ENCODE data around the gene CENPE. TPM values are rescaled to one million over a fixed set of nuclear protein-coding genes. Genes with fewer than 3 reads are reported as not detected.

Gene CENPE
- total RNA-seq, 2 donors from 2014 or later: 60.1 to 63.6 TPM

DNA sequence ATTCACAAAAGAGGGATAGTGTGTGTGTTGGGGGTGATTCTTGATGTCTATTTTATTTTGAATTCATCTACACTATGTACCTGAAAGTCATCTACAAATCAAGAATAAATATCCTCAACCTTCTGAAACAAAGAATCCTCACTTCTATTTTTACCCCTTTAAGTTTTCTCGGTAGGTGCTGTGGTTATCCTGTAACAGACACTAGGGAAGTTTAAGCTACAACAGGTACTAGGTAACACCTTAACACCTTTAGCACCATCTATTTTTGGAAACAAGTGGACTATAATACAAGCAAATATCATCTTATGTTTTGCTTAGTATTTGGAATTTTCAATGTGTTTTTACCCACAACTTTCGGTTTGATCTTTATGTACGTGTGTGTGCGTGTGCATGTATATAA is 86.5 kb downstream of the CENPE start:
- Mint-ChIP-seq H3K27me3 (ENCODE audit: low read depth) (no peaks in the 10 kb centered on the region), H3K4me3 (no peak overlapping the region), H3K4me1 (ENCODE audit: low read depth) (no peaks in the 10 kb centered on the region), H3K9me3 (no peaks in the 10 kb centered on the region), H3K27ac (no peak overlapping the region), H3K36me3 (ENCODE audit: insufficient read depth in 2 of 2) (peaks cover 6 to 19% of the 10 kb centered on the region in 2 donors)
- no peak for DNase-seq
- ATAC-seq (replicated peaks in 1 of 2): no peak

DNA sequence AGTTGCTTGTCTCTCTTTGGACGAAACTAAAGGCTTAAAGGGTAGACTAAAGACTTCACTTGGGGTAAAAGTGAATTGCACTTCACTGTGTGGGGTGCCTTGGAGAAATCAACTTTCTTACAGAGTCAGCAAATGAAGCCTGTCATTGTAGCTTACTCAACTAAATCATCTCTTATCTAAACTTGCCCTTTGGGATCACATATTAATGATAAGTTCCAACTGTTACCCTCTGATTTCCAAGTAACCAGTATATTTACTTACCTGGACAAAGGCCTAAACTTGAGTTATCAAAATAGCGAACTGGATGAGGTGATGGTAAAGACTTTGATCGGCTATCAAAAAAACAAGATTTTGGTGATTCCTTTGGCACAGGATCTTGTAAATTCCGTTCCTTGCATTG is 89.6 kb downstream of the CENPE start:
- H3K27me3 Mint-ChIP-seq (ENCODE audit: low read depth): no peaks in the 10 kb centered on the region
- H3K4me1 Mint-ChIP-seq (ENCODE audit: low read depth): peaks cover 4% of the 10 kb centered on the region
- DNase-seq (no peak), ATAC-seq (replicated peaks in 1 of 2) (no peak)
- no peaks in the 10 kb centered on the region for H3K9me3 Mint-ChIP-seq
- H3K4me3 Mint-ChIP-seq: no peak overlapping the region
- H3K27ac Mint-ChIP-seq: no peak overlapping the region
- peaks cover 6 to 19% of the 10 kb centered on the region in 2 donors for H3K36me3 Mint-ChIP-seq (ENCODE audit: insufficient read depth in 2 of 2)

DNA sequence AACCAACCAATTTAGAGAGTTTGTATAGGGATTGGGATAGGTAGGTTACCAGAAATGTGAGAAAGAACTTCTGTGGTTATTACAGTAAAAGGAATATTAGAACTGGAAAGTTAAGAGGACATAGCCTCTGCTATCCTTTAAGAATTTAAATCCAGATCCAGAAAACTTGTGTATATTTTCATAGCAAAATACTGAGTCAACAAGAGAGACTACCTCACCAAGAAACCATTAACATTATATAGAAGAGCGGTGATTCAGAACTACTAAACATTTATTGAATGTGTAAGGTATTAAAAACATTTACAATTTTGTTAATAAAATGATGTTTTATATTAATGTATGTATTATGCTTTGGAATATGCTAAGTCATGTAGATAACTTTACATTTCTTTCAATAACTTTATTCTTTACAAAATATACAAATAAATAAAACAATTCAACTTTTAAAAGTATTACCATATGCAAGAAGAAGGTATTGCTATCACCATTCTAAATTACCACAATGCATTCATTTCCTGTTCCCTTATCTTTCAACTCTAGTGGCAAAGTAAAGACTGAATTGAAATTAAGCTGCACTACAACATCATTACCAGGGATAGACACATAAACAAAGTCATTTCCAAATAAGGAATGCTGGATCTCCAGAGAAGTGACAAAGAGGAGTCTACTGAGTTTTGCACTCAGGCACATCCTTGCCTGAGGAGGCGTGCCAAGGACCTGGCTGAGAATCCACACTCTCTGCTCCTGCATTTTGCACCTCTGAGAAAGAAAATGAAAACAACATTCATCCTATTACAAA is 92.4 kb downstream of the CENPE start:
- H3K36me3 Mint-ChIP-seq (ENCODE audit: insufficient read depth in 2 of 2): peaks cover 3 to 17% of the 10 kb centered on the region in 2 donors
- H3K9me3 Mint-ChIP-seq: no peaks in the 10 kb centered on the region
- no peak for ATAC-seq (replicated peaks in 1 of 2)
- H3K4me3 Mint-ChIP-seq: no peak overlapping the region
- peaks cover 4% of the 10 kb centered on the region for H3K4me1 Mint-ChIP-seq (ENCODE audit: low read depth)
- DNase-seq: no peak
- no peak overlapping the region for H3K27ac Mint-ChIP-seq
- H3K27me3 Mint-ChIP-seq (ENCODE audit: low read depth): no peaks in the 10 kb centered on the region

DNA sequence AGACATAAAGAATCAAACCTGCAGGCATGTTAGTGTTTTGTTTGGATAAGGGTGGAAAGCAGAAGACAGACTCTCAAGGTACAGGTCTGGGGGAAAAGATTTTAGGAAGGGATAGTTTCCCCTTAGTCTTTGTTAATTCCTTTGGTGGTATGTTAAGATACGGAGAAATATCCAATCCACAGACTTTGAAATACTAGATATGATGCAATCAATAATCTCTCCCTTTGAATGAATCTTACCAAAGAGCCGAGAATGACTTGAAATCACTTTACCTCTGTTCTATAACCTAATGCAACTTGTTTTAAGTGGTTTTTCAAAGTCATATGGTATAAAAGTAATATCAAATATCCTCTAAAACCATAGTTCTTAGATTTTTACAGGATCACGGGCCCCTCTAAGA is 93.3 kb downstream of the CENPE start:
- Mint-ChIP-seq H3K4me3 (no peak overlapping the region), H3K9me3 (no peaks in the 10 kb centered on the region), H3K36me3 (ENCODE audit: insufficient read depth in 2 of 2) (peaks cover 3 to 12% of the 10 kb centered on the region in 2 donors), H3K27ac (no peak overlapping the region), H3K4me1 (ENCODE audit: low read depth) (peaks cover 7% of the 10 kb centered on the region), H3K27me3 (ENCODE audit: low read depth) (no peaks in the 10 kb centered on the region)
- DNase-seq (no peak), ATAC-seq (replicated peaks in 1 of 2) (no peak)

DNA sequence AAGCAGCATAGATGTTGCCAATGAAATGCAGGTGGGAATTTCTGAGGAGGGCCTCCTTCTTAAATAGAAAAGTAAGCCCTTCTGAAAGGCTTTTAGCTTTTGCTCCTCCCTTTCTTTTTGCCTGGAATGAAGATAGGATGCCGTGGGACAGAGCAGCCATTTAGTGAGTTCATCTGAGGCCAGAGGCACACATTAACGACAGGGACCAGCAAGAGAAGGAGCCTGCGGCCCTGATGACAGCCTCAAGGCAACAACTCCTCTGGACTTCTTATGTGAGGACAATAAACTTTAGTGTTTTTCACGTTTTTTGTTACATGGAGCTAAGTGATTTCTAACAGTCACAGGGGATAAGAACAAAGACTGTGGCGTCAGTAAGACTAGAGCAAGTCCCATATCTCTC is 97.5 kb downstream of the CENPE start:
- no peak for ATAC-seq (replicated peaks in 1 of 2)
- H3K4me1 Mint-ChIP-seq (ENCODE audit: low read depth): peaks cover 31% of the 10 kb centered on the region
- no peaks in the 10 kb centered on the region for H3K27me3 Mint-ChIP-seq (ENCODE audit: low read depth)
- no peak overlapping the region for H3K4me3 Mint-ChIP-seq
- no peak for DNase-seq
- no peak overlapping the region for H3K27ac Mint-ChIP-seq
- no peaks in the 10 kb centered on the region for H3K9me3 Mint-ChIP-seq
- H3K36me3 Mint-ChIP-seq (ENCODE audit: insufficient read depth in 2 of 2): peaks cover 0 to 2% of the 10 kb centered on the region in 2 donors

DNA sequence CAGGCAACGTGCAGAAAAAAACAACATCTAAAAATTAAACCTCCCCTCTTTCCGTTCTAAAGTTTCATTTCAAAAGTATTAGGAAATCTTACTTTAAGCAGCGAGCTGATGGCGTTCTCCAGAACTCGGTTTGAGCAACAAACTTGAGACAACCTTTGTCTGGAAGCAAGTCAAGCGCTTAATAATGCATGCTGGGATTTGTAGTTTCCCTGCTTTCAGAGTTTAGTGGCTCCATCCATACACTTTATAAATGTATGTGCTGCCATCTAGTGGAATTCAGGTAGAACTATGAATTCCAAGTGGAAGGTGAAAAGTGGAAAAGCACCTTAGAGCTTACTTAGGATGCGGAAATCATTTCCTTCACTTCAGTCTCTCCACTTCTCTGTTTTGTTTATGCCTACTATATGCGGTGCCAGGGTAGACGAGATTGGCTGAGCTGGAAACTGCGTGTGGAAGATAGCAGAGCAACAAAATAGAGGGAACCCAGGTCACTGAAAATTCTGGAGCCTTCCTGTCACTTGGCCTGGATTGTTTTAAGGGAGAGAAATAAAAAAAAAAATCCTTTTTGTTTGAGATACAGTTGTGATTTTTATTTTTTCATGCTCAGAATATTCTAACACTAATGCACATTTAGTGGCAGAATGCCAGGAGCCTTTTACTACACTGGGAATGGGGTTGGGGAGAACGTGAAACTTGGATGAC is 98.3 kb downstream of the CENPE start, which contains the start of gene BDH2:
Gene BDH2 (minus strand): TSS at position 144 of the 702 bp plus-strand sequence. CDS start 3,580 bp downstream, outside the sequence.
- peak within 1 kb of the TSS; percentile 88 to 100 for H3K4me3 Mint-ChIP-seq
- peaks cover 0 to 2% of the 10 kb centered on the region in 2 donors for H3K36me3 Mint-ChIP-seq (ENCODE audit: insufficient read depth in 2 of 2)

DNA sequence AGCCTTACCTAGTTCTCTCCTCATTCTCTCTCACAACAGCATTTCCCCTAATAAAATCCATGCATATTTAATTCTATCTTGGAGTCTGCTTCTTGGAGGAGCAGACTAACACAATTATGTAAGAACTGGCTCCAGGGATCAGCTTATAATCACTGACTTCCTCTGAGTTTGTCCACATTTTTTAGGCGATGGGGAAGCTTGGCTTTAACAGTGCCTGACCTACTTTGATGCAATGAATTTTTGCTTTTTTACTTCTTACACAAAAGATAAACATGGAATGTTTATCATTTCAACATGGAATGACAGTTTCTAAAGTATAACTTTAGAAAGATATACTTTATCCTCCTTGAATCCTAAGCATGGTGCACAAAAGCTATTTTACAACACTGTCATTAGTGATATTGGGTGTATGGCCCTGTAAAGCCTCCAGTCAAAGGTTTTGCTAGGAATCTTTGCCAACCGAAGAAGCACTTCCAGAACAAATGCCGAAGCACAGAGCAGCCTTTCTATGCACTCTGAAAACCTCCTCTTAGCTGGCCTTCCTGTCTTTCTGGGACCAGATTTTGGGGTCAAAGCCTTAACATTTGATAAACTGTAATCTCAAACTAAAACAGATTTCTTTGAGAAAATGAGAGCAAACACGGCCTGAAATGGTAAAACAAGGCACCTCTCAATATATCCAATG is 99.2 kb downstream of the CENPE start:
- no peaks in the 10 kb centered on the region for H3K27me3 Mint-ChIP-seq (ENCODE audit: low read depth)
- peak overlapping the region; percentile 100 for H3K27ac Mint-ChIP-seq
- H3K4me1 Mint-ChIP-seq (ENCODE audit: low read depth): peaks cover 31% of the 10 kb centered on the region
- no peak for DNase-seq
- no peaks in the 10 kb centered on the region for H3K9me3 Mint-ChIP-seq
- ATAC-seq (replicated peaks in 1 of 2): no peak
- H3K36me3 Mint-ChIP-seq (ENCODE audit: insufficient read depth in 2 of 2): peaks cover 0 to 2% of the 10 kb centered on the region in 2 donors
- H3K4me3 Mint-ChIP-seq: peak overlapping the region; percentile 88 to 100

More for the DNA sequence above, 98.3 kb downstream of the CENPE start, which contains the start of gene BDH2:
- H3K4me1 Mint-ChIP-seq (ENCODE audit: low read depth): peaks cover 31% of the 10 kb centered on the region
- DNase-seq (peak; percentile 41 to 48), ATAC-seq (replicated peaks in 1 of 2) (peak; percentile 96 to 97)
- peak within 1 kb of the TSS; percentile 100 for H3K27ac Mint-ChIP-seq
- no peaks in the 10 kb centered on the region for H3K9me3 Mint-ChIP-seq
- H3K27me3 Mint-ChIP-seq (ENCODE audit: low read depth): no peaks in the 10 kb centered on the region

DNA sequence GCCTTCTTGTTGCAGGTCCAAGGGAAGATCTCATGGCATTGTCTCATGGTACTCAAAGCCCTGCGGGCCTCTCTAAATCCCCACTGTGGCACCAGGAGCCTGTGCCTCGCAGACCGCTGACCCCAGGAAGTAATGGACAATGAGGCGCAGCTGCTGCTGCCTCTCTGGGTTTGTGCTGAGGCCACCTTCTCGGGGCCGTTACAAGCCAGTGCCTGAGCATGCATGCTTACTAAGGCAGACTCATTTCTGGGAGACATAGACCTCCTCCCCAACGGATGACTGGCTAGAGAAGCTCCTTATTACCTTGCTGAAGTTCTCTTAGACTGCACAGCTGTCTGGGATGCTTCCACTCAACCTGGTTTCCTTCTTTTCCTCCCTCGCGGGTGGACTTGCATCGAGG is 99.8 kb downstream of the CENPE start:
- peak overlapping the region; percentile 56 for H3K27ac Mint-ChIP-seq
- DNase-seq (no peak), ATAC-seq (replicated peaks in 1 of 2) (no peak)
- H3K9me3 Mint-ChIP-seq: no peaks in the 10 kb centered on the region
- peak overlapping the region; percentile 88 to 100 for H3K4me3 Mint-ChIP-seq
- no peaks in the 10 kb centered on the region for H3K27me3 Mint-ChIP-seq (ENCODE audit: low read depth)
- peaks cover 31% of the 10 kb centered on the region for H3K4me1 Mint-ChIP-seq (ENCODE audit: low read depth)
- peaks cover 0 to 2% of the 10 kb centered on the region in 2 donors for H3K36me3 Mint-ChIP-seq (ENCODE audit: insufficient read depth in 2 of 2)

DNA sequence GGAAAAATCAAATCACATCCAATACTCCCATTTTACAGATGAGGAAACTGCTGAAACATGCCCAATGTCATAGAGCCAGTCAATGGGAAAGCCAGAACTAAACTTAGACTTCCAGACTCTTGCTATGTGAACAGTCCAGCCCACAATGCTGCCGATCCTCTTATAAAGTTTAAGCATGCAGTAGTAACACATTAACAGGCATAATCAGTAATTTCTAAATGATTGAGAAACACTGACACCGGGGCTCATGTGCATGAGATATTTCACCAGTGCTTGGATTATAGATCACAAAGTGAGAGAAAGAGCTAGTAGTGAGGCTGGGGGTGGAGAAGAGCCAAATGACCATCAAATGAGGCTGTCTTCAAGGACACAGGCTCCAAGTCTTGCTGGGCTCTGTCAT is 101.0 kb downstream of the CENPE start:
- H3K27ac Mint-ChIP-seq: no peak overlapping the region
- no peaks in the 10 kb centered on the region for H3K27me3 Mint-ChIP-seq (ENCODE audit: low read depth)
- peaks cover 0 to 2% of the 10 kb centered on the region in 2 donors for H3K36me3 Mint-ChIP-seq (ENCODE audit: insufficient read depth in 2 of 2)
- H3K9me3 Mint-ChIP-seq: no peaks in the 10 kb centered on the region
- H3K4me1 Mint-ChIP-seq (ENCODE audit: low read depth): peaks cover 40% of the 10 kb centered on the region
- H3K4me3 Mint-ChIP-seq: no peak overlapping the region
- no peak for ATAC-seq (replicated peaks in 1 of 2)
- no peak for DNase-seq

DNA sequence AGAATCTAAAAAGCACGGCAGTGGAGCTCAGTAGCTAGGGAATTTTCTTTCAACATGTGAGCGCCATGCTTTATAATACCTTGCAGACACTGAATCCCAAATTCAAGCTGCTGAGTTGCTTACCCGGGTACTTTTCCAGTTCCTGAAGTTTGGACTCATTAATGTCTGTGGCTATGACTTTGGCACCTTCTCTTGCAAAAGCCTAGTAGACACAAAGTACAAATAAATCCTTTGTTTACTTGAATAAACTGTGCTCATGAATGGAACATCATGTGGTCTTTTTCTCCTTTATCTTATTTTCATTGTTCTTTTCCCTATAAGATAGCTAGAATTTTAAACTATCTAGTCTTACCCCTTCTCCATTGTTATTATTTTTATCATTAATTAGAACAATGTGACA is 103.1 kb downstream of the CENPE start:
- H3K9me3 Mint-ChIP-seq: no peaks in the 10 kb centered on the region
- DNase-seq: no peak
- no peak overlapping the region for H3K27ac Mint-ChIP-seq
- H3K4me3 Mint-ChIP-seq: no peak overlapping the region
- no peaks in the 10 kb centered on the region for H3K27me3 Mint-ChIP-seq (ENCODE audit: low read depth)
- peaks cover 47% of the 10 kb centered on the region for H3K4me1 Mint-ChIP-seq (ENCODE audit: low read depth)
- no peak for ATAC-seq (replicated peaks in 1 of 2)
- H3K36me3 Mint-ChIP-seq (ENCODE audit: insufficient read depth in 2 of 2): peaks cover 2 to 4% of the 10 kb centered on the region in 2 donors

DNA sequence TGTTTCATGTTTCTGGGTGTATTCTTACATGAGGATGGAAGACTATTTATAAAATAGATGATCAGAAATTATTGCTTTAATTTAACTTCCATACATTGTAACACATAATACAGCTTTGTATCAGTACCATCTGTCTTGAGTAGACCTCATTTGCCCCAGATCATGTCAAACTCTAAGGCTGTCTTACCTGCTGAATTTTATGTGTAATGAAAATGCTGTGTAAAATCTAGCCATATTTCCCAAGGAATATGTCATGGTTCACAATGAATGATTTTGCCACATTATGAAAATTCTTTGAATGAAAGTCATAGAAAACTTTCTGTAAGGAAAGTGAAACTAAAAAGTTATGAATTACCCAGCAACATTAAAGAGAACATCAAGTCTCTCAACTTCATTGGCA is 105.9 kb downstream of the CENPE start:
- no peaks in the 10 kb centered on the region for H3K27me3 Mint-ChIP-seq (ENCODE audit: low read depth)
- no peak for DNase-seq
- peak overlapping the region; percentile 69 for H3K27ac Mint-ChIP-seq
- H3K4me1 Mint-ChIP-seq (ENCODE audit: low read depth): peaks cover 19% of the 10 kb centered on the region
- peak overlapping the region; percentile 13 to 74 for H3K4me3 Mint-ChIP-seq
- ATAC-seq (replicated peaks in 1 of 2): peak in 1 of 2 donors; percentile 49
- no peaks in the 10 kb centered on the region for H3K9me3 Mint-ChIP-seq
- peaks cover 0 to 8% of the 10 kb centered on the region in 2 donors for H3K36me3 Mint-ChIP-seq (ENCODE audit: insufficient read depth in 2 of 2)

DNA sequence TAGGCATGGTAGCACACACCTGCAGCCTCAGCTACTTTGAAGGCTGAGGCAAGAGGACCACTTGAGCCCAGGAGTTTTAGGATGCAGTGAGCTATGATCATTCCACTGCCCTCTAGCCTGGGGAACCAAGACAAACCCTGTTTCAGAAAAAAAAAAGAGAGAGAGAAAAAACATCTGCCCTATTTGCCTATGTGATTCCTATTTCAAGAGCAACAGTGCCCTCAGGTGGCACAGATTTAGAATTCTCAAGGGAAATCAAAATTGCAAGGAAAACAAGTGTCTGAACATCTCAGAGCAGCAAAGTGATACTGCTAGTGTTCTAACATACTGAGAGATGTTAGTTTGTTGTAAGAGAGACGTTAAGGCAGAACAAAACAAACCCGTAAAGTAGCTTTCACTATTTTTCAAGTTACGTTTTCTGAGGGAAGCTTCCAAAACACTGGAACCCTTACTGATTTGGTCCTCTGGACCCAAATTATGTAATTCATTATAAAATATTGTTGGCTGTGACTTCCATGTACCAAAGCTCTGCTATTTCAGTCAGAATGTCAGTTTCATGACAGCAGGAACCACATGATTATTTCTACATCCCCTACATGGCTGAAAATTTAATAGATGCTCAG is 106.4 kb downstream of the CENPE start:
- H3K4me3 Mint-ChIP-seq: peak overlapping the region in 1 of 2 donors; percentile 35
- H3K27ac Mint-ChIP-seq: no peak overlapping the region
- peaks cover 0 to 9% of the 10 kb centered on the region in 2 donors for H3K36me3 Mint-ChIP-seq (ENCODE audit: insufficient read depth in 2 of 2)
- H3K4me1 Mint-ChIP-seq (ENCODE audit: low read depth): peaks cover 17% of the 10 kb centered on the region
- ATAC-seq (replicated peaks in 1 of 2) (peak; percentile 51 to 59), DNase-seq (peak; percentile 44 to 49)
- H3K9me3 Mint-ChIP-seq: no peaks in the 10 kb centered on the region
- no peaks in the 10 kb centered on the region for H3K27me3 Mint-ChIP-seq (ENCODE audit: low read depth)
